ENCODE data around the gene SLIT1. TPM values are rescaled to one million over a fixed set of nuclear protein-coding genes. Genes with fewer than 3 reads are reported as not detected.

SLIT1 gene
- total RNA-seq, 6 experiments from 2014 or later, result 0.04 to 0.29 (median 0.12) TPM; not detected in 1

DNA sequence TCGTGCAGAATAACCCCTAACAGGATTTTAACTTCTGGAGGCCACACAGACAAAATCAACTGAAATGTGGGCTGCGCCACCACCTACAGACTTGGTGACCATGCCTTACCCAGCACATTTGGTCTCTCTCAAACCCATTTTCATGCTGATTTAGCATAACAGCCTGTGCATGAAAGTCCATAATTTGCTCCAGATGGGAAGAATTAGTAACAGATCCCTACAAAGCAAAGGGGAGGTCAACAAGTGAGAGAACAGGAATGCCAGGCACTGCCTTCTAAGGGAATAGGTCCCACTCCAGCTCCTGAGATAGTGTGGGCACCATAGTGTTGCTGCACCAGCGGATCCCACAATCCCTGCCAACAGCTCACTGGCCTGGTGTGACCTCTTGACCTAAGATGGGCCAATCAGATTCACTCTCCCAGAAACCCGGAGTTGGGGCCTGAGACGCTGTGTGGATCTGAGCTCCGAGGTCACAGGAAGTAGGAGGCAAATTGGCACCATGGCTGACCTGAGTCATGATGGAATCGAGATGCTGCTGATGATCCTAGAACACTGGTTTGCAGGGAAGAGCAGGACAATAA is 32.4 kb downstream of the SLIT1 start:
- H3K27ac ChIP-seq, result no peak overlapping the region
- DNase-seq, result no peak
- H3K4me1 ChIP-seq, result no peaks in the 10 kb centered on the region
- no peaks in the 10 kb centered on the region for H3K36me3 ChIP-seq
- intact Hi-C loops (cut with DNase I), result no loop called here
- H3K4me3 ChIP-seq, result no peak overlapping the region
- TF ChIP-seq POLR2A (IDR thresholded peaks at IDR 0.05), result no peak
- TF ChIP-seq, protein P1, sequence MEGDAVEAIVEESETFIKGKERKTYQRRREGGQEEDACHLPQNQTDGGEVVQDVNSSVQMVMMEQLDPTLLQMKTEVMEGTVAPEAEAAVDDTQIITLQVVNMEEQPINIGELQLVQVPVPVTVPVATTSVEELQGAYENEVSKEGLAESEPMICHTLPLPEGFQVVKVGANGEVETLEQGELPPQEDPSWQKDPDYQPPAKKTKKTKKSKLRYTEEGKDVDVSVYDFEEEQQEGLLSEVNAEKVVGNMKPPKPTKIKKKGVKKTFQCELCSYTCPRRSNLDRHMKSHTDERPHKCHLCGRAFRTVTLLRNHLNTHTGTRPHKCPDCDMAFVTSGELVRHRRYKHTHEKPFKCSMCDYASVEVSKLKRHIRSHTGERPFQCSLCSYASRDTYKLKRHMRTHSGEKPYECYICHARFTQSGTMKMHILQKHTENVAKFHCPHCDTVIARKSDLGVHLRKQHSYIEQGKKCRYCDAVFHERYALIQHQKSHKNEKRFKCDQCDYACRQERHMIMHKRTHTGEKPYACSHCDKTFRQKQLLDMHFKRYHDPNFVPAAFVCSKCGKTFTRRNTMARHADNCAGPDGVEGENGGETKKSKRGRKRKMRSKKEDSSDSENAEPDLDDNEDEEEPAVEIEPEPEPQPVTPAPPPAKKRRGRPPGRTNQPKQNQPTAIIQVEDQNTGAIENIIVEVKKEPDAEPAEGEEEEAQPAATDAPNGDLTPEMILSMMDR (IDR thresholded peaks at IDR 0.05), result no peak
- no peak for ATAC-seq
- H3K27me3 ChIP-seq, result no peaks in the 10 kb centered on the region
- no peaks in the 10 kb centered on the region for H3K9me3 ChIP-seq
- WGBS (ENCODE audit: insufficient coverage, low coverage, low lambda C conversion rate, missing lambda C conversion rate), result 65% methylated on average over 3 of the region's 7 CpGs

DNA sequence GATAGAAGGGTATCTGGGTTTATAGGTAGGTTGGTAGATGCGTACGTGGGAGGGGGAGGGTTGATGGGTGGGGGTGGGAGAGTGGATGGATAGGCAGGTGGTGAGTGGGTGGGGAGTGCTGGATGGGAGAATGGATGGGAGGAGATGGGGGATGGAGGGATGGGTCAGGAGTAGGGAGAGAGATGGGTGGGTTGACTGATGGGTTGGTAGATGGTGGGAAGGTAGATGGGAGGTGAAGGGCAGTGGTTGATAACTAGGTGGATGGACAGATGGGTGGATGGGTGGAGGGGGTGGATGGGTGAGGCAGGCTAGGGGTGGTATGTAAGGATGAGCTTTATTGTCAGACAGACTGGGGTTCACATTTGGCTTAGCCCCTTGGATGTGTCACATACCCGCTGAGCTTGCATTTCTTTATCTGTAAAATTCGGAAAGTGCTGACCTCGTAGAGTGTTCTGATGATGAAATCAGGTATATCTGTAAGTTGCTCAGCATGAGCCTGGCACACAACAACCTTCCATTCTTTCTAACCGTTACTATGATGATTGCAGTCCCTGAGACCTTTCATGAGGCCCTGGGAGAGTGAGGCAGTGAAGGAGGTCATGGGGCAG is 34.3 kb downstream of the SLIT1 start:
- DNase-seq (no peak), ATAC-seq (no peak)
- Histone ChIP-seq H3K9me3 (no peaks in the 10 kb centered on the region), H3K27ac (no peak overlapping the region), H3K4me3 (no peak overlapping the region), H3K27me3 (no peaks in the 10 kb centered on the region), H3K36me3 (no peaks in the 10 kb centered on the region), H3K4me1 (no peaks in the 10 kb centered on the region)
- 67% methylated on average over 6 of the region's 6 CpGs for WGBS (ENCODE audit: insufficient coverage, low coverage, low lambda C conversion rate, missing lambda C conversion rate)
- TF ChIP-seq, protein P1 (IDR thresholded peaks at IDR 0.05), result no peak
- no peak for TF ChIP-seq POLR2A (IDR thresholded peaks at IDR 0.05)
- intact Hi-C loops (cut with DNase I), result no loop called here

DNA sequence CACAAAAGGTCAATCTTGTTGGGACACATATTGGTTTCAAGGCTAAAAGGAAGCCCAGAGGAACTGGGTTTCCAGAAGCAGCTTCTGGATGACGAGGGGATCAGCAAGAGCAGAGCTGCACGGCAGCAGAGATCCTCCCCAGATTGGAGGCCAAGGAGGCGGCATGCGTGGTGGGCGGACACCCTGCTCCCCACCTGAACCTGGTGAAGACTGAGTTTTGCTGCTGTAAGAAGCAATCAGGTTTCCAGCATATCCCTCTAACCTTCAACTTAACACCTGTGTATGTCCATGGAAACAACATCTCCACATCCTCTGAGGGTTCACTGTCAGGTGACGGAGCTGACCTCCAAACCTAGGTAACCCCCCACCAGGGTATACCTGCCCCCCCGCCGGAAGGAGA is 35.1 kb downstream of the SLIT1 start:
- Histone ChIP-seq H3K4me3 (no peak overlapping the region), H3K36me3 (no peaks in the 10 kb centered on the region), H3K9me3 (no peaks in the 10 kb centered on the region), H3K4me1 (no peaks in the 10 kb centered on the region), H3K27ac (no peak overlapping the region), H3K27me3 (no peaks in the 10 kb centered on the region)
- no peak for DNase-seq
- TF ChIP-seq, protein P1 (IDR thresholded peaks at IDR 0.05), result no peak
- TF ChIP-seq POLR2A (IDR thresholded peaks at IDR 0.05), result no peak
- intact Hi-C loops (cut with DNase I), result no loop called here
- ATAC-seq, result no peak
- WGBS (ENCODE audit: insufficient coverage, low coverage, low lambda C conversion rate, missing lambda C conversion rate), result no CpG with 5 or more reads among the region's 8 CpGs

DNA sequence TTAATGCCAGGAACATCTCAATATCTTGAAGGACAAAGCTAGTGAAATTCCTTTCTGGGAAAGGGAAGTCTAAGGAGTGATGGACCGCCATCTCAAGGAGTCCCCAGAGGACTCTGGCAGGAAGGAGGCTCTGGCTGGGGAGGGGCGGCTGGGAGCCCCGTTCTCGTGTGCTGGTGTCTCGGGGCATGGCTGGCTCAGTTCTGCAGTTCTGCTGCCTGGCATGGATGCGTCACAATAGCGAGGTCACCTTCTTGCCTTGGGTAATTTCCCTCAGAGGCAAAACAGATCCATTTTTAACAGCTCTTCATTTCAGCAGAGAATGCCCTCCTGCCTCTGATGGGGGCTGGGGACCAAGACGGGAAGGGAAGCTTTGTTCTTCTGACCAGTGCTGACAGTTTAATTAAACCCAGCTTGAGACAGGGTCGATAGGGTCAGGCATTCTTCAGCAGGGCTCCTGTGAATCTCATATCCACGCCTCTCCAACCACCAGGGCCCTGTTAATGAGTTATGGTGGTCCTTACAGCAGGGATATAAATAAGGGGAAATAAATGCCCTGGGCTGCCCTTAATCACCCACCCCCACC is 35.7 kb downstream of the SLIT1 start:
- intact Hi-C loops (cut with DNase I), result no loop called here
- DNase-seq (no peak), ATAC-seq (no peak)

More for the DNA sequence above, 35.7 kb downstream of the SLIT1 start:
- 0% methylated on average over 2 of the region's 10 CpGs for WGBS (ENCODE audit: insufficient coverage, low coverage, low lambda C conversion rate, missing lambda C conversion rate)
- Histone ChIP-seq H3K4me3 (no peak overlapping the region), H3K36me3 (no peaks in the 10 kb centered on the region), H3K27me3 (no peaks in the 10 kb centered on the region), H3K4me1 (no peaks in the 10 kb centered on the region), H3K27ac (no peak overlapping the region), H3K9me3 (no peaks in the 10 kb centered on the region)
- no peak for TF ChIP-seq POLR2A (IDR thresholded peaks at IDR 0.05)
- TF ChIP-seq, protein P1 (IDR thresholded peaks at IDR 0.05), result no peak
